Muscle of back (tissue), 11 donors: ENCODE measurements around the gene TRIM4. TPM values are rescaled to one million over a fixed set of nuclear protein-coding genes. Genes with fewer than 3 reads are reported as not detected.
"Not testable (repeated sequence)": the region's sequence is repeated elsewhere in the genome, so short reads cannot be mapped to it uniquely, and the experiment has no call there.

Experiments used
- DNase-seq, 3 donors: peaks; one replicate each; pipeline versions ENCODE4 v3.0.0 to v3.0.0-alpha.2; 2013
- polyA plus RNA-seq, 10 donors: library from polyadenylated mRNA; unstranded; fragments of 120-200 nt; gene quantifications; one replicate each; pipeline ENCODE4 v1.2.1, GENCODE V29; 2013; ENCODE audit not compliant: insufficient read length in 10 of 10

The TRIM4 gene
- polyA plus RNA-seq, 10 donors: 14.6 to 19.5 (median 16.6) TPM

DNA sequence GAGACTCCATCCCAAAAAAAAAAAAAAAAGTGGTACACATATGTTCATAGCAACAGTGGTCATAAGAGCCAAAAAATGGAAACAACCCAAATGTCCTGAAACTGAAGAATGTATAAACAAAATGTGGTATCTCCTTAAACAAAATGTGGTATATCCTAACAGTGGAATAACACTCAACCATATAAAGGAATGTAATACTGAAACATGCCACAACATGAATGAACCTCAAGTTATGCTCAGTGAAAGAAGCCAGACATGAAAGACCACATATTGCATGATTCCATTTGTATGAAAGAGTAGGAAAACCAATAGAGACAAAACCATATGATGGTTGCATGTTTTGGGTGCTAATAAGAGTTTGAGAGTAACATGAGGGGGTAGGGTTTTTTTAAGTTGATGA lies 7.0 kb upstream of the TRIM4 start:
- DNase-seq: no peak

DNA sequence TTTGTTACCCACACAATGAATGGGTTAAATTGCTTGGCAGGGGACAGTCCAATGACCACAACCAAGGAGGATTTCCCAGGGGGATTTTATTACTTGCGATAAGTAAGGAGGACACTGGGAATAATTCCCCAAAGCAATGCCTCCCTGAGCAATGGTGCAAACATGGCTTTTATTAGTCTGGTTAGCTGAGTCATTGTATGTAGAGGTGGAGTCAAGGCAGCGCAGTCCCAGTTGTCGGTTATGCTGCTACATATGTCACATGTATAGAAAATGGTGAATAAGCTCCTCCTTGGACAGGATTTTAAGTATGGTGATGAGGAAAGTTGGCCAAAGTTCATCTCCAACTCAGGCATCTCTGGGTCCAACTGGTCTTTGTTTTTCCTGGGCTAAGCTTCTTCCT lies 3.9 kb upstream of the TRIM4 start:
- no peak for DNase-seq

DNA sequence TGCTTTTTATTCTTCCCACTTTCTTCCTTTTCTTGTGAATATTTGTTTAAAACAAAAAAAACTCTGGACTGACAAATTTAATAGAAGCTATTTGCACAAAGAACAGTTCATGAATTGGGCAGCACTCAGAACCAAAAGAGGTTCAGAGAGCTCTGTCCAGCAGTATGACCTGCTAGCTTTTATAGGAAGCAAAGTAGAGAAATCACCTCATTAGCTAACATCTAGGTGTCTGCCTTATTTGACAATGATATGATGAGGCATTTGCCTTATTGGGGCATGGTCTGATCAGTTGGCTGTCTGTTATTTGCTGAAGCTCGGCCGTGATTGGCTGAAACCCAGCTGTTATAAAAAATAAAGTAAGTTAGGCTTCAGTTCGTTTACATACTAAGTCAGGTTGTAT lies 819 bp upstream of the TRIM4 start:
- DNase-seq: peak in 1 of 3 donors; percentile 17

DNA sequence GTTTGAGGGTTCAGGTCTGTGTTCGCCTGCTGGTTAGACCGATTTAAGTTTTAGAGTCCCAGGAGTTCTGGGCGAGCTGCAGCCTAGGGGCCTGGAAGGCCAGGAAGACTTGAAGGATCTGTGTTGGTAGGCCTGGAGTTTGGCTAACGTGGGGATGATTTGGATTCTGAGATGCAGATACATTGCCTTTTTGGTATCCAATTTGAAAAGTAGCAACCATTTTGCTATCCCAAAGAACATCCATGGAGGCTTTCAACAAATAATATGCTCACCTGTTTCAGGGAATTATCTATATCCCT lies 433 bp upstream of the TRIM4 start:
- no peak for DNase-seq

DNA sequence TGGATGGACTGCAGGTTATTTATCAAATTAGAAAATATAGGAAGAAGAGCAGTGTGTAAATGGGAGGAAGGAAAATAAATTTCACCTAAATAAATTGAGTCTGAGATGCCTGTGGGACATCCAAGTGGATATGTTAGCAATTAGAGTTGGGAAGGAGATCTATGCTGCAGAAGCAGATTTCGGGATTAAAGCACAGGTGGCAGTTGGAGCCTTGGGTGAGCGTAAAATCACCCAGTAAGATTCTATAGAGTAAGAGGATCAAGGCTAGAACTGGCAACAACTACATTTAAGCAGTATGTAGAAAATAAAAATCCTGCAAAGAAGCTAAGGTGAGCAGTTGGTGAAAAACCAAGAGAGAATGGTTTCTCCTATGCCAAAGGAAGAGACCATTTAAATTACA lies 8.4 kb downstream of the TRIM4 start:
- DNase-seq: no peak

DNA sequence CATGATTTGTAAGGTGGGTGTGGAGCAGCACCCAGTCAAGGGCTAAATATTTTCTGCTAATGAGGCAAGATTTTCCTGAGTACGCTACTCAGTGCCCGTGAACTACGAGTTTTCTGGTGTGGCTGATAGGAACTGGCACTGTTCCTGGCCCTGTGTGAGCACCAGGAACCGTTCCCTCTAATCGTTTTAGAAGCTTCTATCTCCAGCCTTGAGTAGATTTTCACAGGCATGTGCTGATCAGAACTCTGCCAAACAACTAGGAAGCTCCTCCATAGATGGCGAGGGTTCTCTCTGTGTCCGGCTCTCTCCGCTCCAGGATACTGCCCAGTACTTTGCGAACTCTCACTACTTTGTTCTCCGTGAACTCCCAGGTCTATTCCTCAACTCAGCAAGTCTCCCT lies 17.7 kb downstream of the TRIM4 start:
- DNase-seq: no peak

DNA sequence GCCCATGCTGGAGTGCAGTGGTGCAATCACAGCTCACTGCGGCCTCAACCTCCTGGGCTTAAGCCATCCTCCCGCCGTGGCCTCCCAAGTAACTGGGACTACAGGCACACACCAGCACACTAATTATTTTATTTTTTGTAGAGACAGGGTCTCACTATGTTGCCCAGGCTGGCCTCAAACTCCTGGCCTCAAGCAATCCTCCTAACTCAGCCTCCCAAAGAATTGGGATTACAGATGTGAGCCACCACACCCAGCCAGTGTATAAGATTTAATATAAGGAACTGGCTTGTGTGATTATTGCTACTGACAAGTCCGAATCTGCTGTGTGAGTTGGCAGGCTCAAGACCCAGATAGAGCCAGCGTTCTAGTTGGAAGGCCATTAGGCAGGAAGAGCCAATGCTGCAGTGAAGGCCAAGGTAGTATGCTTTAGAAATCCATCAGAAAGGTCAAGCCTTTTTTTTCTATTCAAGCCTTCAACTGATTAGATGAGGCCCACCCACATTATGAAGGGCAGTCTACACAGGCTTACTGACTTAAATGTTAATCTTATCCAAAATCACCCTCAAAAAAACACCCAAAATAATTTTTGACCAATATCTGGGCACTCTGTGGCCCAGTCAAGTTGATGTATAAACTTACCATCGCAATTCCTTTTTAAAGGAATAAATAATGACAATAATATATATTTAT lies 19.4 kb downstream of the TRIM4 start:
- no peak for DNase-seq

DNA sequence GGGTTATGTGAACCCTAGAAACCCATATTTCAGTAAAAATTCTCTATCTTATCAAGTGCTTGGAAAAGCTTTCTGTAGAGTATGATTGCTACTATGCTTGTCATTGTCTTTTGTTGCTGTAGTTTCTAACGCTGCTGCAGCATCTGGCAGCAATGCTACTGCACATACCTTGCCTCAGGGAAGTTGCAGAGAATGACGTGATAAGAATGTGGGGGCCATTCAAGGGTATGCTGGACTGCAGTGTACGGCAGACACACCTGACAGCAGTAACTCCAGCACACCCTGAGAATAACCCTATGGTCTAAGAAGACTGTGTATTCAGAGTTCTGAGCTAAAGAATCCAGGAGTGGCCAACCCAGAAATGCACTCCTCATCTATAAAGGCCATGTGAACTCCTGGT lies 20.5 kb downstream of the TRIM4 start:
- DNase-seq: no peak

DNA sequence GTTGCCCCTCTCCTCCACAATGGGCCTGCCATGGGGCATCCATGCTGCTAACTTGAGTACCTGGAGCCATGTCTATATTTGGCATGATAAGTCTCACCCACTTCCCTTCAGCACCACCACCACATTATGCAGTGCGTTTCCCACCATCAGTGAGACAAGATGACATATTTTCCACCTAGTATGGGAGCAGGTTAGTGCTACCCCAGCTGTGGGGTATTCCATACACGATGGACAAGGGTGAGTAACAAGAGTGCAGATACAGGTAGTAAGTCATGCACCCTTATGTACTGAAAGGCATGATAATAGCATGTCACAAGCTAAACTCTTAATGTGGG lies 21.3 kb downstream of the TRIM4 start:
- no peak for DNase-seq

DNA sequence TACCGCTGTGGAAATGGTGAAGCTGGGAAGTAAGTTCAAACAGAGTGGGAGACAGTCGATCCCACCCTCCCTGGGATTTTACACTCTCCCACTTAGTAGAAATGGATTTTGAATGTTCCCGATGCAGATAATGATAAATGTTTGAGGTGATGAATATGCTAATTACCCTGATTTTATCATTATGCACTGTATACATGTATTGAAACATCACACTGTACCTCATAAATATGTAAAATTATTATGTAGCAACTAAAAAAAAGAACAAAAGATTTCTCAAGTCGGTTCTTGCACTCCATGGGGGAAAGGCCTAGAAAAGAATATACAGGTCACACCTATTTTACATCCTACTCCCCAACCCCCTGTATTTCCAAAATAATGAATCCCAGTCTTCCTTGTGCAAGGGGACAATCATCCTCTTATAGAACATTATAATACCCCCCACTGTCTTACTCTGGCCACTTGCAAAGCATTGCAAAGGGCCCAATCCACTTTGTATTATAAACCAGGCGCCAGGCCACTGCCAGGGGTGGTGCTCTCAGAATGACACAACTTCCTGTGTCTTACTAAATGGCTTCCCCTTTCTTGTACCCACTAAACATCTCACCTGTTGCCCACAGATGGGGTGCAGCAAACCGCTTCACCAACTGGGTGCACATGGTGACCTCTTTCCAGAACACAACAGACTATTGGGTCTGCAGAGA lies 21.9 kb downstream of the TRIM4 start:
- DNase-seq: no peak

DNA sequence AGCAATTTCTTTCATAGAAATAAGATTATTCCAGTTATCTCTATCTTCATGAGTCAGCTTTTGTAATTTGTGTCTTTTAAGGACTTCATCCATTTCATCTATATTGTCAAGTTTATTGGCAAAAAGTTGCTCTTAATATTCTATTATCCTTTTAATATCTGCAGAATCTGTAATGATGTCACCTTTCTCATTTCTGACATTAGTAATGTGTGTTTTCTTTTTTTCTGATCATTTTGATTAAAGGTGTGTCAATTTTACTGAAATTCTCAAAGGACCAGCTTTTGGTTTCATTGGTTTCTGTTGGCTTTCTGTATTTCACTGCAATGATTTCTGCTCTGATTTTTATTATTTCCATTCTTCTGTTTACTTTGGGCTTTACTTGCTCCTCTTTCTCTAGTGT lies 24.6 kb downstream of the TRIM4 start:
- DNase-seq: no peak

DNA sequence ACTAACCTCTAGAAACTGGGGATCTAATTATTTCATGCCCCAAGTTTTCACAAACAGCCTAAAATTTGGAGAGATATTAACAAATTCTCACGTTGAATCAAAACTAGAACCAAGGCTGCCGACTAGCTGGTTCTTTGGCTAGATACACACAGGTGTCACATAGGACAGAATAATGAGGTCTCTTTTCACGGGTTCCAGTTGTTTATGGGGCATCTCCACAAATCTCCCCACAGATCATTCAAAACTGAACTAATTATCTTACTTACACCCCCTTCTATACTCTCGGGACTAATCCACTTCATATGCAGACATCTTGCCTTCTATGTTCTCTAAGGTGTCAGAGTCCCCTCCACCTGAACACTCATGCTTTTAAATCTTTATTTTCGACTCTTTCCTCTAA lies 26.1 kb downstream of the TRIM4 start:
- DNase-seq: no peak

DNA sequence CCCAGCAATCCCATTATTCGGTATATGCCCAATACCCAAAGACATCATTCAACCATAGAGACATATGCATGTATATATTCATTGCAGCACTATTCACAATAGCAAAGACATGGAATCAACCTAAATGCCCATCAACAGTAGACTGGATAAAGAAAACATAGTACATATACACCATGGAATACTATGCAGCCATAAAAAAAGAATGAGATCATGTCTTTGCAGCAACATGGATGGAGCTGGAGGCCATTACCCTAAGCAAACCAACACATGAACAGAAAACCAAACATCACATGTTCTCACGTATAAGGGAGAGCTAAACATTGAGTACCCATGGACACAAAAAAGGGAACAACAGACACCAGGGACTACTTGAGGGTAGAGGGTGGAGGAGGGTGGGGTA lies 29.0 kb downstream of the TRIM4 start:
- DNase-seq: not testable (repeated sequence)

DNA sequence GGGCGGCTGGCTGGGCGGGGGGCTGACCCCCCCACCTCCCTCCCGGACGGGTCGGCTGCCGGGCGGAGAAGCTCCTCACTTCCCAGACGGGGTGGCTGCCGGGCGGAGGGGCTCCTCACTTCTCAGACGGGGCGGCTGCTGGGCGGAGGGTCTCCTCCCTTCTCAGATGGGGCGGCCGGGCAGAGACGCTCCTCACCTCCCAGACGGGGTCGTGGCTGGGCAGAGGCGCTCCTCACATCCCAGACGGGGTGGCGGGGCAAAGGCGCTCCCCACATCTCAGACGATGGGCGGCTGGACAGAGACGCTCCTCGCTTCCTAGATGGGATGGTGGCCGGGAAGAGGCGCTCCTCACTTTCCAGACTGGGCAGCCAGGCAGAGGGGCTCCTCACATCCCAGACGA lies 31.0 kb downstream of the TRIM4 start:
- not testable (repeated sequence) for DNase-seq

DNA sequence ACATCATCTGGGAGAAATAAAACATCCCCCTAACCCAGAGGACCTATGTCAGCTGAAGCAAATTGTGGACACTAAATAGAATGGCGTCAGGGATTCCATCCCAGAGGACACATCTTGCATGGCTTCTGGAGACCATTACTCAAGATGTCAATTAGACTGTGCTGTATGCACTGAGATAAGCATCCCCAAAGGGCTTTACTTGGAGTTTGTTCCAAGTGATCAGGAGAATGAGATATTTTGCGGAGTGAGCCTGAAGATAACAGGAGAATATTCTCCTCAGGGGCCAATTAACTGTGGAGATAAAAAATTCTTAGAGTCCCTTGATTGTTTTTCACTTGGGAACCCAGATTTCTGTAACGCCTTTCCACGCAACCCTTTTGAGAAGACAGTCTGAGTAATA lies 38.0 kb downstream of the TRIM4 start:
- no peak for DNase-seq

DNA sequence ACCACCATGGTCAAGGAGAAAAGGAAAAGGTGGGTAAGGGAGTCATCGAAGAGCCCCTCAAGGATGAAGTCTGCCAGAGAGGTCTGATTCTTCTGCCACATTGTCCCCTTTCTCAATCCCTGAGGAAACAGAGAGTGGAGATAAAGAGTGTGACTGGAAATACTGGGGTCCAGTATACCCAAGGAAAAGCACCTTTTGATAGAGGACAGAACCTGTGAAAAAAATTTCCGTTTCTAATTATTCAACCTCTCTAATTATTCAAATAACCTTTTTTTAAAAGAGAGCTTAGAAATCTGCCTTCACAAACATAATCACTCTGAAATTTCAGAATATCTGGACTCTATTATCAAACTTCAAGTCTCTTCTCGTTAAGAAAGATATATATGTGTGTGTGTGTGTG lies 42.4 kb downstream of the TRIM4 start, which contains the start of gene OR2AE1:
Gene OR2AE1 (minus strand): TSS at position 101 of the 400 bp plus-strand sequence. CDS start 0 bp downstream, at position 101.
- DNase-seq: no peak

DNA sequence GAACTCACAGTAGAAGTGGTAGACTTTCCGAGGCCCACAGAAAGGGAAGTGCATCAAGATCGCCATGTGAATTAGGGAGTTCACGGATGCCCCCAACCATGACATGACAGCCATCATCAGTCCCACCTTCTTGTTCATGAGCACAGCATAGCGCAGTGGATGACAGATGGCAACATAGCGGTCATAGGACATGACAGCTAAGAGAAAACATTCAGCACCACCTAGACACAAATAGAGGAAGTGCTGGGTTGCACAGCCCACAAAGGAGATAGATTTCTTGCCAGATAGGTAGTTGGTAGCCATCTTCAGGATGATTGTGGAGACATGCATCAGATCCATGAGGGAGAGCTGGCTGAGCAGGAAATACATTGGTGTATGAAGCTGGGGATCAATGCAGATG lies 42.8 kb downstream of the TRIM4 start:
- no peak for DNase-seq

DNA sequence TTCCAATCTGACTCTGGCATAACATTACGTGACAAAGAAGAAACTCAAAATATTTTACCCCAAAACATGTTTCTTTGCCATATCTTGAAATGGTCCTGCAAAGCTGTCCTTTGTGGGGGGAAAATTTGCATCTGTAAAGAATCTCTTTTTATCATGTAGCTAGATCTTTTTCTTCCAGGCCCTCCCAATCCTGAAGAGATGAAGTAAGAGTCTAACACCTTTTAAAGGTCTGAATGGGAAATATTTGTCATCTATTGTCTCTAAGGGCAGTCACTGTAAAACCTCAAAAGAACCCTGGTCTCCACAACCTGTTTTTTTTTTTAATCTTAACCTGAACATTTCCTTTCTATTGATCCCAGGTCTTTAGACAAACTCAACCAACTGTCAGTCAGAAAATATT lies 51.1 kb downstream of the TRIM4 start:
- no peak for DNase-seq

DNA sequence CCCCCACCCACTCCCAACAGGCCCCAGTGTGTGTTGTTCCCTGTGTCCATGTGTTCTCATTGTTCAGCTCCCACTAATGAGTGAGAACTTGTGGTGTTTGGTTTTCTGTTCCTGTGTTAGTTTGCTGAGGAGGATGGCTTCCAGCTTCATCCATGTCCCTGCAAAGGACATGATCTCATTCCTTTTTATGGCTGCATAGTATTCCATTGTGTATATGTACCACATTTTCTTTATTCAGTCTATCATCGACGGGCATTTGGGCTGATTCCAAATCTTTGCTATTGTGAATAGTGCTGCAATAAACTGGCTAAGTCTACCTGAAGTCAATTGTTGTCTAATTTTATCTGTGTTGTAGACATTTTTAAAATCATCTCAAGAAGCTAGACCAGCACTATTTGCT lies 51.9 kb downstream of the TRIM4 start:
- DNase-seq: not testable (repeated sequence)

DNA sequence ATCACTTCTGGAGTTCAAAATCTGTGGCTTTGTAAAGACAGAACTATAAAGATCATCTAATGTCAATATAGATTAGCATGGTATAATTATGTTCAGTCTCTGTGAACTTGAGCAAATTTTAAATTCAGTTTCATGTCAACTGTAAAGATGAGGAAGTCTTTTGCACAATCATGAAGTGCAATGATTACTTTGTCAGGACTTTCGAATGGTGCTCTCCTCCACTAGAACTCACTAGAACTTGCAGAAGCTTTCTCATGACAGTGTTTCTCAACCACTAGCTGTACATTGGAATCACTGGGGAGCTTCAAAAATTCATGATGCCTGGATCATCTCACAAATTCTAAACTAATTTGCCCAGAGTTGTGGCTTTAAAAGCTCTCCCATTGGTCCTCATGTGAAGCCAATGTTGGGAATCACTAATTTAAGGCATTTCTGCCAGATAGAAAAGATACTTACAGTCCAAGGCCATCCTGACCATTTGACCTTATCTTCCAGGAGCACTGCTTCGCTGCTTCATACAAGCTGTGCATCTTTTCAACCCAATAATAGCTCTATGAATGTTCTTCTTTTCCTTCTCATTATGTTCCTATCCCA lies 55.4 kb downstream of the TRIM4 start:
- DNase-seq: no peak

DNA sequence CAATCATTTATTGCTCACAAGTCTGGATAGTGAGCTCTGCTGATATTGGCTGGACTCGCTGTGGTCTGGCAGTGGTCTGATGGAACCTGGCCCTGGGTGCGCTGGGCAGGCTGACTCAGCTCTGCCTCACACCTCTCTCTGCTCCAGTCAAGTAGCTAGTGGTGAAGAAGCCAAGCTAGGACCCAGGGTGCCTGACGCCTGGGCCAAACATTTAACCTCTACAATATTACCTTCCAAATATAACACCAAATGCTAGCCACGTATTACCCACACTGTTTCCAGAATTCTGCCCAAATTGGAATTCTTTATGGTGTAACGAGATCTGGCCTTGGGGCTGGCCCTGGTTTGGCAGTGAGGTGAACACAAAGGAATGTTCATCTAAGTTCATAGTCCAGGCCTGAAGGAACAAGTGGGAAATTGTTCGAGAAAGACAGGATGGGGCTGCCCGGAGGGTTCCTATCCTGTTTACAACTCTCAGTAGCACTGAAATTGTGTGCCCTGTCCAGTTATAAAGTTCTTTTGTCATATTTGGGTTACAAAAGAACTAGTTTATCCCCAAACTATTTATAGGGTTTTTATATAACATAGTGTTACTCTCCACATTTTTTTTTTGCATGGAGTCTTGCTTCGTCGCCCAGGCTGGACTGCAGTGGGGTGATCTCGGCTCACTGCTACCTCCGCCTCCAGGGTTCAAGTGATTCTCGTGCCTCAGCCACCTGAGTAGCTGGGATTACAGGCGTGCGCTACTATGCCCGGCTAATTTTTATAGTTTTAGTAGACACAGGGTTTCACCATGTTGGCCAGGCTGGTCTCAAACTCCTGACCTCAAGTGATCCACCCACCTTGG lies 58.8 kb downstream of the TRIM4 start:
- DNase-seq: no peak

DNA sequence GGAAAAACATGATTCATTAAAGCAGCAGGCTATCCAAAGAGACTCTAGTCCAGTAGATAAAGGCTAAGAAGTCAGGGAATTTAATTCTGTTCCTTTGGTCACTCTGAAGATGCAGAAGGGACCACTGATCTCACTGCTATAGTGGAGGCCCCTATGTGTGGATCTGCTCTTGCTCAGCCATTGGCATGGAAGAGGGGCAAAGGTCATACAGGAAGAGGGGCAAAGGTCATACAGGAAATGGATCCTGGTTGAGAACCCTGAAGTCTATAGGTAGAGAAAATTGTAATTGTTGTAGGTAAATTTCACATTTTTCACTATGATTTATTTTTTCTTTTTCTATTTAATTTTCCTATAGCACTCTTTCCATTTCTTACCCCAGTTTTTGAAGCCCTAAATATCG lies 64.1 kb downstream of the TRIM4 start:
- no peak for DNase-seq
